Large intestine (tissue), 3 donors: ENCODE data around the gene CDC34. TPM values are rescaled to one million over a fixed set of nuclear protein-coding genes. Genes with fewer than 3 reads are reported as not detected.
A peak's percentile ranks its signal among the peaks of the same experiment; 100 is the strongest.
"Not testable (repeated sequence)": the region's sequence is repeated elsewhere in the genome, so short reads cannot be mapped to it uniquely, and the experiment has no call there.

Source experiments
- DNase-seq, 2 donors: peaks; one replicate each; pipeline versions ENCODE4 v3.0.0 to v3.0.0-alpha.2; 2013
- H3K27ac ChIP-seq: one replicate; pipeline ENCODE4 v1.5.1; 2013; ENCODE audit warnings: low read length
- H3K27me3 ChIP-seq: 2 replicates; pipeline ENCODE4 v1.6.1; 2013; ENCODE audit warnings: low read length; ENCODE audit not compliant: control insufficient read depth, insufficient read depth
- H3K36me3 ChIP-seq: 2 replicates; pipeline ENCODE4 v1.6.1; 2013; ENCODE audit warnings: low read length; ENCODE audit not compliant: control insufficient read depth, insufficient read depth
- H3K4me1 ChIP-seq: one replicate; pipeline ENCODE4 v1.6.1; 2013; ENCODE audit warnings: low read length; ENCODE audit not compliant: control insufficient read depth, insufficient read depth
- H3K4me3 ChIP-seq: one replicate; pipeline ENCODE4 v1.5.1; 2013; ENCODE audit warnings: low read length
- H3K9me3 ChIP-seq: one replicate; pipeline ENCODE4 v1.6.1; 2013; ENCODE audit warnings: mild to moderate bottlenecking, low read depth, low read length, moderate library complexity; ENCODE audit not compliant: control insufficient read depth
- WGBS: methylation state at CpG from one replicate; pipeline ENCODE4 v1.1.5; 2013; ENCODE audit warnings: low lambda C conversion rate; ENCODE audit not compliant: insufficient coverage; 5-methylcytosine and 5-hydroxymethylcytosine counted together
- polyA plus RNA-seq: library from polyadenylated mRNA; unstranded; fragments of 120-200 nt; gene quantifications from one replicate; pipeline ENCODE4 v1.2.1, GENCODE V29; 2013

Gene CDC34
- polyA plus RNA-seq, 1 donor: 69.8 TPM

- DNase-seq: peak; percentile 20 to 25
- Histone ChIP-seq H3K9me3 (peaks cover 6% of the 10 kb centered on the region), H3K4me3 (no peak overlapping the region), H3K36me3 (peaks cover 36% of the 10 kb centered on the region), H3K27me3 (peaks cover 33% of the 10 kb centered on the region), H3K4me1 (peaks cover 4% of the 10 kb centered on the region), H3K27ac (no peak overlapping the region)
- WGBS: no CpG with 5 or more reads among the region's 38 CpGs
These were observed 52.9 kb downstream of the CDC34 start for GRCh38 chr19:584240-585001.

DNA sequence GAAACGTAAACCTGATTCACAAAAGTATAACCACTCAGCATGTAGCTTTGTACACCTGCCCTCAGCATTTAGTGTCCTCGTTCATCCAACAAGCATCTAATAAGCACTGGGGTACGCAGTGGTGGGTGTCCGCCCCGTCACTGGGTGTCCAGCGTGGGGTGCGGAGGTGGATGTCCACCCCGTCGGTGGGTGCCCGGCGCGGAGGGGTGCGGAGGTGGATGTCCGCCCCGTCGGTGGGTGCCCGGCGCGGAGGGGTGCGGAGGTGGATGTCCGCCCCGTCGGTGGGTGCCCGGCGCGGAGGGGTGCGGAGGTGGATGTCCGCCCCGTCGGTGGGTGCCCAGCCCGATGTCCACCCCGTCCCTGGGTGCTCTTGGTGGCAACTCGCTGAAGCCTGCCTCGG, 53.6 kb downstream of the CDC34 start:
- peaks cover 33% of the 10 kb centered on the region for H3K27me3 ChIP-seq

DNA sequence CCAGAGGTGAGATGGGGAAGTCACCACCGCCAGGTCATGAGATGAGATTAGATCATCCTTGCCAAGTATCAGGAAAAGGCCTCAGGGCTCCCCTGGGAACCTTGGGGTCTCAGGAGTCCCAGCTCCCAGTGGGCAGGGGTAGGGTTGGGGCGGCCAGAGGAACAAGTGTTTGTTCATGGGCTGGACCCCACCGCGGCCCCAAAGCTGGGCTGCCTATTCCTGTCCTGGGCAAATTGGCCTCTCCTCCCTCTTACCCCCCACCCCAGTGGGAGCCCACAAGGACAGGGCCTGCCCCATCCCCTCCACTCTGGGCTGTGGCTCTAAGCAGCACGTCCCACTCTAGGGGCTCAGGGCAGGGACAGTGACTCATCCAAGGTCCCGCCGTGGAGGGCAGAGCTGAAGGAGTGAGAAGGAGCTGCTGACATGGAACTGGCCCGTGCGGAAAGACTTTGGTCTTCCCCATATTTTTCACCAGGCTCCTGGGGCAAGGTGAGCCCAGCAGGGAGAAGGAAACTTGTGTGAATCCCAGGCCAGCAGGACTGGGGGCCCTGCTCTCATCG, 54.1 kb downstream of the CDC34 start:
- peaks cover 34% of the 10 kb centered on the region for H3K27me3 ChIP-seq
- no peak for DNase-seq

More for the DNA sequence above, 53.6 kb downstream of the CDC34 start:
- H3K4me3 ChIP-seq, H3K27ac ChIP-seq, H3K9me3 ChIP-seq, H3K4me1 ChIP-seq, DNase-seq: not testable (repeated sequence)
- peaks cover 29% of the 10 kb centered on the region for H3K36me3 ChIP-seq
- no CpG with 5 or more reads among the region's 34 CpGs for WGBS

GRCh38 chr19:588093-588740, 56.7 kb downstream of the CDC34 start:
- peak; percentile 48 to 53 for DNase-seq
- no CpG with 5 or more reads among the region's 41 CpGs for WGBS
- Histone ChIP-seq H3K9me3 (peaks cover 18% of the 10 kb centered on the region), H3K4me3 (no peak overlapping the region), H3K4me1 (peaks cover 4% of the 10 kb centered on the region), H3K27me3 (peaks cover 59% of the 10 kb centered on the region), H3K27ac (no peak overlapping the region), H3K36me3 (peaks cover 4% of the 10 kb centered on the region)

More for the DNA sequence above, 54.1 kb downstream of the CDC34 start:
- no peak overlapping the region for H3K4me3 ChIP-seq
- no peak overlapping the region for H3K27ac ChIP-seq
- no CpG with 5 or more reads among the region's 10 CpGs for WGBS
- peaks cover 6% of the 10 kb centered on the region for H3K9me3 ChIP-seq
- peaks cover 4% of the 10 kb centered on the region for H3K4me1 ChIP-seq
- H3K36me3 ChIP-seq: peaks cover 25% of the 10 kb centered on the region

- no CpG with 5 or more reads among the region's 54 CpGs for WGBS
- H3K27me3 ChIP-seq: peaks cover 65% of the 10 kb centered on the region
These were observed 57.5 kb downstream of the CDC34 start for GRCh38 chr19:588741-589692.

GRCh38 chr19:589693-590395, 58.3 kb downstream of the CDC34 start, which contains the start of gene HCN2:
HCN2 (plus strand) TSS chr19:589881; CDS start chr19:589946, 65 bp downstream.
- DNase-seq: no peak
- H3K4me3 ChIP-seq: no peak within 1 kb of the TSS
- H3K9me3 ChIP-seq: peaks cover 16% of the 10 kb centered on the region
- whole genome bisulfite sequencing: no CpG with 5 or more reads among the region's 132 CpGs
- H3K27me3 ChIP-seq: peaks cover 69% of the 10 kb centered on the region
- no peak within 1 kb of the TSS for H3K27ac ChIP-seq
- no peaks in the 10 kb centered on the region for H3K36me3 ChIP-seq
- H3K4me1 ChIP-seq: peaks cover 4% of the 10 kb centered on the region

More at GRCh38 chr19:588741-589692, 57.5 kb downstream of the CDC34 start:
- H3K9me3 ChIP-seq: peaks cover 18% of the 10 kb centered on the region
- H3K27ac ChIP-seq: no peak overlapping the region
- H3K4me1 ChIP-seq: peaks cover 4% of the 10 kb centered on the region
- H3K4me3 ChIP-seq: no peak overlapping the region
- no peaks in the 10 kb centered on the region for H3K36me3 ChIP-seq
- DNase-seq: no peak

- no CpG with 5 or more reads among the region's 50 CpGs for WGBS
- no peak overlapping the region for H3K27ac ChIP-seq
- peaks cover 16% of the 10 kb centered on the region for H3K9me3 ChIP-seq
- no peak overlapping the region for H3K4me3 ChIP-seq
- peak in 1 of 2 donors; percentile 27 for DNase-seq
- H3K27me3 ChIP-seq: peaks cover 73% of the 10 kb centered on the region
- H3K4me1 ChIP-seq: peaks cover 4% of the 10 kb centered on the region
- H3K36me3 ChIP-seq: no peaks in the 10 kb centered on the region
These were observed 58.8 kb downstream of the CDC34 start for GRCh38 chr19:590396-590745.

DNA sequence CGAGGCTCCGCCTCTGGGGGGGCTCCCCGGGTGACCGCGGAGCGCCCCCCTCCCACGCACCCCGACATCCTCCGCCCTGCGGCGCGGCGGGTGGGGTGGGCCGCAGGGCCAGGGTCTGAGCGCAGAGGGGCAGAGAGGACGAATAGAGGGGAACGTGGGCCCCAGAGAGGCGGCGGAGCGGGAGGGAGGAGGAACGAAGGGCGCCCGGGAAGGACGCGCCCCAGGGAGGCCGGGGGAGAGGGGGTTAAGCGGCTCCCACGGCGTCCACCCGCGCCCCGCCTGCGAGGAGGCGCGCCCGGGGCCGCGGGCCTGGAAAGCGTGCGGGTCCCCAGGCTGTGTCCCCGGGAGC, 59.2 kb downstream of the CDC34 start:
- Histone ChIP-seq H3K27ac (no peak overlapping the region), H3K9me3 (peaks cover 16% of the 10 kb centered on the region), H3K4me3 (no peak overlapping the region), H3K4me1 (peaks cover 4% of the 10 kb centered on the region), H3K27me3 (peaks cover 76% of the 10 kb centered on the region), H3K36me3 (no peaks in the 10 kb centered on the region)
- no CpG with 5 or more reads among the region's 41 CpGs for WGBS
- DNase-seq: no peak

GRCh38 chr19:591099-591958, 59.8 kb downstream of the CDC34 start:
- Histone ChIP-seq H3K27ac (no peak overlapping the region), H3K27me3 (peaks cover 75% of the 10 kb centered on the region), H3K36me3 (no peaks in the 10 kb centered on the region), H3K9me3 (peaks cover 16% of the 10 kb centered on the region), H3K4me1 (peaks cover 4% of the 10 kb centered on the region), H3K4me3 (no peak overlapping the region)
- no CpG with 5 or more reads among the region's 75 CpGs for WGBS
- peak in 1 of 2 donors; percentile 30 for DNase-seq
